ENCODE data around the gene TUBB4A.

The TUBB4A gene

GRCh38 chr19:6480848-6481415 lies 21.2 kb downstream of the TUBB4A start:
- no peak overlapping the region for H3K4me3 ChIP-seq (ENCODE audit: low read depth, low read length)
- no peak for TF ChIP-seq CTCF (IDR thresholded peaks at IDR 0.05; ENCODE audit: low read depth, low read length)

GRCh38 chr19:6479836-6480398 lies 22.2 kb downstream of the TUBB4A start:
- H3K4me3 ChIP-seq (ENCODE audit: low read depth, low read length) = no peak overlapping the region
- TF ChIP-seq CTCF (IDR thresholded peaks at IDR 0.05; ENCODE audit: low read depth, low read length) = no peak

- H3K4me3 ChIP-seq (ENCODE audit: low read depth, low read length) = no peak overlapping the region
- no peak for TF ChIP-seq CTCF (IDR thresholded peaks at IDR 0.05; ENCODE audit: low read depth, low read length)
These were observed 23.3 kb downstream of the TUBB4A start for GRCh38 chr19:6478815-6479214.

GRCh38 chr19:6476896-6477431 lies 25.1 kb downstream of the TUBB4A start:
- TF ChIP-seq CTCF (IDR thresholded peaks at IDR 0.05; ENCODE audit: low read depth, low read length) = no peak
- H3K4me3 ChIP-seq (ENCODE audit: low read depth, low read length) = no peak overlapping the region

GRCh38 chr19:6476155-6476895 lies 25.8 kb downstream of the TUBB4A start:
- no peak overlapping the region for H3K4me3 ChIP-seq (ENCODE audit: low read depth, low read length)
- no peak for TF ChIP-seq CTCF (IDR thresholded peaks at IDR 0.05; ENCODE audit: low read depth, low read length)

- no peak overlapping the region for H3K4me3 ChIP-seq (ENCODE audit: low read depth, low read length)
- no peak for TF ChIP-seq CTCF (IDR thresholded peaks at IDR 0.05; ENCODE audit: low read depth, low read length)
These were observed 26.6 kb downstream of the TUBB4A start for GRCh38 chr19:6475321-6476108.

All from WI38 (cell line).